Spleen (tissue), 11 donors: Measurements from ENCODE around the gene SLC41A3. TPM values are rescaled to one million over a fixed set of nuclear protein-coding genes. Genes with fewer than 3 reads are reported as not detected.

Experiments used
- DNase-seq: peaks from one replicate; pipeline ENCODE4 v3.0.0-alpha.2; 2020
- H3K27ac ChIP-seq, 8 donors: fragments of 200-600 bp; sonication (generic) in 7 of 8; 1 replicate in 4 of 8; 2 replicates in 4 of 8; pipeline versions ENCODE4 v1.5.0 to v1.8.0; 2016 to 2021; ENCODE audit warnings: inconsistent platforms in 4 of 8, mild to moderate bottlenecking in 4 of 8, moderate library complexity in 1 of 8
- H3K27me3 ChIP-seq, 7 donors: fragments of 200-600 bp; sonication (generic) in 6 of 7; replicated peaks in 1 of 7; 1 replicate in 4 of 7; 2 replicates in 3 of 7; pipeline versions ENCODE4 v1.5.0 to v1.8.0; 2016 to 2021; ENCODE audit warnings: inconsistent platforms in 3 of 7, mild to moderate bottlenecking in 1 of 7
- H3K36me3 ChIP-seq, 6 donors: fragments of 200-600 bp; sonication (generic) in 5 of 6; 1 replicate in 4 of 6; 2 replicates in 2 of 6; pipeline versions ENCODE4 v1.5.0 to v1.8.0; 2016 to 2021; ENCODE audit warnings: inconsistent platforms in 2 of 6
- H3K4me1 ChIP-seq, 6 donors: fragments of 200-600 bp; sonication (generic) in 5 of 6; 1 replicate in 3 of 6; 2 replicates in 3 of 6; pipeline versions ENCODE4 v1.5.0 to v1.8.0; 2016 to 2021; ENCODE audit warnings: inconsistent platforms in 3 of 6
- H3K4me3 ChIP-seq, 8 donors: fragments of 200-600 bp; sonication (generic) in 7 of 8; 1 replicate in 4 of 8; 2 replicates in 4 of 8; pipeline versions ENCODE4 v1.5.0 to v1.8.0; 2016 to 2021; ENCODE audit warnings: inconsistent platforms in 4 of 8, mild to moderate bottlenecking in 4 of 8, moderate library complexity in 2 of 8
- H3K9me3 ChIP-seq, 8 donors: fragments of 200-600 bp; sonication (generic) in 7 of 8; 1 replicate in 4 of 8; 2 replicates in 4 of 8; pipeline versions ENCODE4 v1.5.0 to v1.8.0; 2016 to 2021; ENCODE audit warnings: inconsistent platforms in 4 of 8
- POLR2A ChIP-seq, 3 donors: fragments of 450-650 bp; IDR thresholded peaks; one replicate each; pipeline ENCODE4 v1.5.1; 2017; ENCODE audit warnings: antibody characterized with exemption in 3 of 3, mild to moderate bottlenecking in 1 of 3
- POLR2AphosphoS5 ChIP-seq, 3 donors: sonication (generic); formaldehyde crosslinking; IDR thresholded peaks; one replicate each; pipeline ENCODE4 v1.5.1; 2017; ENCODE audit warnings: antibody characterized with exemption in 3 of 3
- WGBS, 5 donors: extraction: QIAGEN DNeasy Blood & Tissue Kit in 3 of 5; methylation state at CpG; one replicate each; pipeline versions ENCODE4 v1.1.5 to v1.1.7; 2013 to 2018; 5-methylcytosine and 5-hydroxymethylcytosine counted together
- intact Hi-C: fragments of 100-400 bp; cut with DNase I; formaldehyde crosslinking; loops from one replicate; pipeline ENCODE4 v1.15.0; 2023; ENCODE audit warnings: low total_unique reads
- polyA plus RNA-seq, 3 donors: library from polyadenylated mRNA; stranded (reverse); fragments of 200-250 nt; gene quantifications; one replicate each; pipeline ENCODE4 v1.2.1, GENCODE V29; 2013
- total RNA-seq, 7 donors: library from RNA; depleted of rRNA in 3 of 7; stranded (reverse); fragments of >200 nt in 3 of 7; fragmentation: NEBNext Ultra II Directional in 4 of 7; extraction: Animal tissue kit (Norgen Biotek cat#: 25700) in 4 of 7; gene quantifications; one replicate each; pipeline versions ENCODE4 v1.1.0 to v1.2.1, GENCODE V29; 2016 to 2021
- TF ChIP-seq, protein P1 (sequence below), 11 experiments: fragments of 200-600 bp in 7 of 11; fragments of 450-650 bp in 4 of 11; sonication (generic) in 4 of 11; IDR thresholded peaks in 8 of 11; conservative IDR thresholded peaks in 3 of 11; 1 replicate in 7 of 11; 2 replicates in 4 of 11; pipeline versions ENCODE4 v1.4.0 to v1.8.0; 2016 to 2021; ENCODE audit warnings: antibody characterized with exemption in 11 of 11, inconsistent platforms in 4 of 11, mild to moderate bottlenecking in 1 of 11
- donor health status: healthy with polysubstance abuse.
- donor health status: DM: no; HTN: no; CAD: no; lungs with moderate emphysema.
- donor health status: DM: no; HTN: no; CAD: no.
- donor health status: Bipolar disorder and iron deficiency.
- donor health status: healthy.
- donor health status: DM: no; HTN: no; CAD: no.
- donor health status: DM: yes; HTN: yes; CAD: no.

The SLC41A3 gene
- total and polyA plus RNA-seq, 10 donors, result 16.3 to 43.7 (median 33.7) TPM

DNA sequence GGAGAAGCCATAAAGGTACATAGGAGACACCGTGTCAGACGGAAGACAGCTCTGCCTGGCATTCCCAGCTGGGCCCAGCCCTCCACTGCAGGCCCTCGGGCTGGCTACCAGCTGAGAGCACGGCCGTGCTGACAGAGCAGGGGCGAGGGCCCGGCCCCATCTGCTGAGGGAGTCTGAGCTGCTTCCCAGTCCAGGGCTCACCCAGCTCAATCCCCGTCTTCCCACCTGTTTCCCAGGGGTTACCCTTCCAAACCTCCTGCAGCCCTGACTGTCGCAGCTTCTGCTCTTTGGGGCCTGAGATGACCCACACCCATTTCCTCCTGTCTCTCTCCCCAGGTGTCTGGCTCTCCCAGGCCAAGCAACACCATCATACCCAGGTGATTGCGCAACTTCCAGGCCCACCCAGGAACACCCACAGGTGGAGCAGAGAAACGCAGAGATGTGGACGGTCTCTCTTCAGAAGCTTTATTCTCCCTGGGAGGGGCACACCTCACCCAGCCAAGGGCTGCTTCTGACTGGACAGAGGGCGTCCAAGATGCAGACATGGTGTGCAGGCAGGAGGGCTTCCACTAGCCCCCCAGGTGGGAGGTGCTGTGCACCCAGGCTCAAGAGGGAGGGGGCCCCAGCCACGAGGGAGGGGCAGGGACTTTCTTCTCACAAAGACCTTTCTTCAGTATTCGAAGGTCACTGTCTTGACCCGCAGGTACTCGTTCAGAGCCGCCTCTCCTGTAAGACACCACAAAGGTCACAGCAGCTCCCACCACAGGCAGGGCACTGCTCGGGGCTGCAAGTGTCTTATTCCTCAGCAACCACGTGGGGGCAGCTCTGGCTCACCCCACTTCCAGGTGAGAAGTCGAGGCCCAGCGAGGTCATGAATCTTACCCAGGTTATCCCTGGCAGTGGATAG, 19.4 kb upstream of the SLC41A3 start:
- H3K4me1 ChIP-seq, result no peaks in the 10 kb centered on the region
- TF ChIP-seq, protein P1, sequence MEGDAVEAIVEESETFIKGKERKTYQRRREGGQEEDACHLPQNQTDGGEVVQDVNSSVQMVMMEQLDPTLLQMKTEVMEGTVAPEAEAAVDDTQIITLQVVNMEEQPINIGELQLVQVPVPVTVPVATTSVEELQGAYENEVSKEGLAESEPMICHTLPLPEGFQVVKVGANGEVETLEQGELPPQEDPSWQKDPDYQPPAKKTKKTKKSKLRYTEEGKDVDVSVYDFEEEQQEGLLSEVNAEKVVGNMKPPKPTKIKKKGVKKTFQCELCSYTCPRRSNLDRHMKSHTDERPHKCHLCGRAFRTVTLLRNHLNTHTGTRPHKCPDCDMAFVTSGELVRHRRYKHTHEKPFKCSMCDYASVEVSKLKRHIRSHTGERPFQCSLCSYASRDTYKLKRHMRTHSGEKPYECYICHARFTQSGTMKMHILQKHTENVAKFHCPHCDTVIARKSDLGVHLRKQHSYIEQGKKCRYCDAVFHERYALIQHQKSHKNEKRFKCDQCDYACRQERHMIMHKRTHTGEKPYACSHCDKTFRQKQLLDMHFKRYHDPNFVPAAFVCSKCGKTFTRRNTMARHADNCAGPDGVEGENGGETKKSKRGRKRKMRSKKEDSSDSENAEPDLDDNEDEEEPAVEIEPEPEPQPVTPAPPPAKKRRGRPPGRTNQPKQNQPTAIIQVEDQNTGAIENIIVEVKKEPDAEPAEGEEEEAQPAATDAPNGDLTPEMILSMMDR (IDR thresholded peaks at IDR 0.05 in 8 of 11, conservative IDR thresholded peaks at IDR 0.05 in 3 of 11), result no peak
- TF ChIP-seq POLR2A (IDR thresholded peaks at IDR 0.05), result no peak
- TF ChIP-seq POLR2AphosphoS5 (IDR thresholded peaks at IDR 0.05), result no peak
- no peaks in the 10 kb centered on the region for H3K36me3 ChIP-seq
- DNase-seq, result peak; percentile 66
- H3K9me3 ChIP-seq, result peaks cover 0 to 2% (median 0%) of the 10 kb centered on the region in 8 donors
- intact Hi-C loops, result no loop called here
- no peaks in the 10 kb centered on the region for H3K27me3 ChIP-seq
- no peak overlapping the region for H3K27ac ChIP-seq
- no peak overlapping the region for H3K4me3 ChIP-seq
- WGBS, 5 donors, result 72 to 84% (median 81%) methylated on average over 16 to 22 of the region's 22 CpGs

DNA sequence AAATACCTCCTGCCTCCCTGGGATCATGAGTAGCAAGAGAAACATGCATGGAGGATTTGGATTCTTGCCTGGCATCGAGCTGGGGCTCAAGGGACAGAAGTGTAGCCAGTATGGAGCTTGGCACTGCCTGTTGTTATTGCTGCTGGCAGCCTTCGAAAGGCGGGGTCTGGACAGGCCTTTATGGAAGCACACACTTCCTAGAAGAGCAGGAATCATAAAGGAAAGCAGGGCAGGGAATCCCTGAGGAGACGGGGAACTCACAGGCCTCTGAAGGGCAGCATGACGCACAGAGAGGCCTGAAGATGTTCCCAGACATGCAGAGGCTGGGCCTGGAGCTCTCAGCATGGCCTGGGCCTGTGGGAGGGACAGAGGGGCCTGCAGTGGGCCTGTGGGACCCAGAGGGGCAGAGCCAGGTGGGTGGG, 18.6 kb upstream of the SLC41A3 start:
- peaks cover 0 to 11% (median 5%) of the 10 kb centered on the region in 8 donors for H3K9me3 ChIP-seq

DNA sequence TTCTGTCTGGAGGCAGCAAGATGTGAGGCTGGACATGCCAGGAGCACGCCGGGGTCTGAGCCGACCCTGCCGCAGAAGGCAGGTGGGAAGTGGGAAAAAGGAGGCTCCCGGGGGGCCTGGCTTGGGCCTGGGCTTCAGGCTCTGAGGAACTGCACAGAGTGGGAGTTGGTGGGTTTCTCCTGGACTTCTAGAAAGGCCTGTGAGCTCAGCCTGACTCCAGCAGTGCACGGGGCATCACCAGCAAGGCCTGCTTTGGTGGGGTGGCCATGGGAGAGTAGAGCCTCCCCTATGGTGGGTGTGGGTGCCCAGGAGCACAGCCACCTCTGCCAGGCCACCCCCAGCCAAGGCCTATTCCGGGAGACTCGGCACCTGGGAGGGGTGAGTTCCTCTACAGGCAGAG, 18.1 kb upstream of the SLC41A3 start:
- intact Hi-C loops, result no loop called here
- DNase-seq, result no peak
- 64 to 94% (median 90%) methylated on average over 5 to 8 of the region's 8 CpGs for WGBS, 5 donors
- Histone ChIP-seq H3K27ac (no peak overlapping the region), H3K4me1 (no peaks in the 10 kb centered on the region), H3K4me3 (no peak overlapping the region), H3K9me3 (peaks cover 0 to 16% (median 11%) of the 10 kb centered on the region in 8 donors), H3K27me3 (no peaks in the 10 kb centered on the region), H3K36me3 (no peaks in the 10 kb centered on the region)
- TF ChIP-seq, protein P1 (IDR thresholded peaks at IDR 0.05 in 8 of 11, conservative IDR thresholded peaks at IDR 0.05 in 3 of 11), result no peak
- no peak for TF ChIP-seq POLR2AphosphoS5 (IDR thresholded peaks at IDR 0.05)
- TF ChIP-seq POLR2A (IDR thresholded peaks at IDR 0.05), result no peak

More for the DNA sequence above, 18.6 kb upstream of the SLC41A3 start:
- Histone ChIP-seq H3K4me1 (no peaks in the 10 kb centered on the region), H3K27me3 (no peaks in the 10 kb centered on the region), H3K36me3 (no peaks in the 10 kb centered on the region), H3K4me3 (no peak overlapping the region), H3K27ac (no peak overlapping the region)
- no peak for DNase-seq
- WGBS, 5 donors, result 58 to 85% (median 77%) methylated on average over 5 of the region's 5 CpGs
- intact Hi-C loops, result no loop called here
- no peak for TF ChIP-seq POLR2A (IDR thresholded peaks at IDR 0.05)
- TF ChIP-seq, protein P1 (IDR thresholded peaks at IDR 0.05 in 8 of 11, conservative IDR thresholded peaks at IDR 0.05 in 3 of 11), result no peak
- TF ChIP-seq POLR2AphosphoS5 (IDR thresholded peaks at IDR 0.05), result no peak

DNA sequence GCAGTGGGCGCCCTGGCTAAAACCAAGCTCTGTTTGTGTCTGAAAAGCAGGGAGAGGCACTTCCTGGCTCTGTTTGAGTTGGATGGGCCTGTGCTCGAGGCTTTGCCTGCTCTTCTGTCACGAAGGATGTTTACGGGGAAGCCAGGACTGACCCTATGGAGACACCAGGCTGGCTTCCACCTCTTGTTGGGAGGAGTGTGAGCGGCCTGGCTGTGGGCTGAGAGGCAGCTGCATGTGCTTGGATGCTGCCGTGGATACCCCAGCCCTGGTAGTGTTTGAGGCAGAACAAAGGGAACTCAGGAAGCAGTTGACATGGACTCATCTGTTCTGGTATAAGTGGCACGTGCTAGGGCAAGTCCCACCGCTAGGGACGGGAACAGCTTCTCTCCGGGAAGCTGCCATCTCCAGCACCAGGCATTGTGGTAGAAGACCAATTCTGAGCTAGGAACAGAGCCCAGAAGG, 17.6 kb upstream of the SLC41A3 start:
- Histone ChIP-seq H3K4me1 (no peaks in the 10 kb centered on the region), H3K27ac (no peak overlapping the region), H3K27me3 (no peaks in the 10 kb centered on the region), H3K4me3 (no peak overlapping the region), H3K36me3 (no peaks in the 10 kb centered on the region), H3K9me3 (peaks cover 0 to 21% (median 15%) of the 10 kb centered on the region in 8 donors)
- no peak for DNase-seq
- 85 to 92% (median 87%) methylated on average over 6 to 10 of the region's 10 CpGs for WGBS, 5 donors
- TF ChIP-seq POLR2AphosphoS5 (IDR thresholded peaks at IDR 0.05) (no peak), POLR2A (IDR thresholded peaks at IDR 0.05) (no peak)
- TF ChIP-seq, protein P1 (IDR thresholded peaks at IDR 0.05 in 8 of 11, conservative IDR thresholded peaks at IDR 0.05 in 3 of 11), result no peak
- intact Hi-C loops, result no loop called here
